Activated CD4-positive, alpha-beta T cell treated with anti-CD3 and anti-CD28 coated beads for 1 hour (primary cell): Measurements from ENCODE around the gene KLF16.
A peak's percentile ranks its signal among the peaks of the same experiment; 100 is the strongest.

Experiments used
- DNase-seq: peaks from one replicate; pipeline ENCODE4 v3.0.0-alpha.2; 2020

Gene KLF16

DNA sequence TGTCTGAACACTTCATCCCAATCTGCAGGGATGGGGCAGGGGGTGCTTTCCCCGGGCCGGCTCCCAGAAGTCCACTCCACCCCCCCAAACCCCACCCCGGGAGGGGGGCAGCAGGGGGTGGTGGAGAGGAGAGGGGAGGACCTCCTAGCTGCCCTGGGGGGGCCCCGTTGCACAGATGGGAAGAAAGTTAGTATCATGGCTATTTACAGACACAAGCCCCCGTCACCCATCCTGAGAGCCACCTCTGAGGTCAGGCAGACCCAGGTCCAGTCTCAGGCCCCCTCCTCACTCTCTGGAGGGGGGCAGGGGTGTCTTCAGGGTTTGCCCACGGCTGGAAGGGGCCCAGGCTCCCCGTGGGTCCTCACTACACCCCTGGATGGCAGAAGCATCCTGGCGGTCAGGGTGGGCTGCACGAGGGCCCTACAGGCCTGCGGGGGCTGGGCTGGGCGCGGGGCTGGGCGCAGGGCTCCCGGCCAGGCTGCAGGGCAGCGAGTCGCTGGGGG is 9.3 kb downstream of the KLF16 start:
- no peak for DNase-seq

- DNase-seq = peak; percentile 60
Measured at GRCh38 chr19:1853295-1854038, 9.9 kb downstream of the KLF16 start.

GRCh38 chr19:1852581-1853128 is 10.7 kb downstream of the KLF16 start:
- DNase-seq = no peak

GRCh38 chr19:1851654-1852580 is 11.5 kb downstream of the KLF16 start:
- DNase-seq = peak; percentile 54

GRCh38 chr19:1850809-1851653 is 12.3 kb downstream of the KLF16 start:
- DNase-seq = no peak

DNA sequence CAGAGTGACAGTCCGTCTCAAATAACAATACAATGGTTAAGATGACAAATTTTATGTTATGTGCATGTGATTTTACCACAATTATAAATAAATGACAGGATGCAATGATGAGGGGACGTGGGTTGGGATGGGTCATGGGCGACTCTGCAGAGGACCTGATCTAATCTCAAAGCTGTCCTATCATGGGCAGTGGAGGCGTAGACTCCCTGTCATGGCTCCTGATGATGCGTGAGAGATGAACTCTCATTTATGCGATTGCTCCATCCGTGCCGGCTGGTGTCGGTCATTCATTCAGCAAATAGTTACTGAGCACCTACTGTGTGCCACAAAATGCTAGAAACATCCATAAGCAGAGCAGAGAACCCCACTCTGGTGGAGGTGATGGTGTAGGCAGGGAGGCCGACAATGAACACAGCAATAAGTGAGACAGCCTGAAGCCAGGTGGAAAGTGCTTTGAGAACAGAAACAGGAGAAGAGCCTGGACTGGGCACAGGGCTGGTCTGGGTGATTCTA is 13.4 kb downstream of the KLF16 start:
- DNase-seq = no peak

GRCh38 chr19:1849132-1849474 is 14.3 kb downstream of the KLF16 start:
- DNase-seq = no peak

GRCh38 chr19:1848399-1849131 is 14.8 kb downstream of the KLF16 start, which contains the start of gene REXO1:
Gene REXO1 (minus strand): TSS chr19:1848483. CDS start chr19:1848358, 125 bp downstream.
- peak; percentile 95 for DNase-seq

GRCh38 chr19:1847684-1848398 is 15.5 kb downstream of the KLF16 start:
- DNase-seq = no peak

DNA sequence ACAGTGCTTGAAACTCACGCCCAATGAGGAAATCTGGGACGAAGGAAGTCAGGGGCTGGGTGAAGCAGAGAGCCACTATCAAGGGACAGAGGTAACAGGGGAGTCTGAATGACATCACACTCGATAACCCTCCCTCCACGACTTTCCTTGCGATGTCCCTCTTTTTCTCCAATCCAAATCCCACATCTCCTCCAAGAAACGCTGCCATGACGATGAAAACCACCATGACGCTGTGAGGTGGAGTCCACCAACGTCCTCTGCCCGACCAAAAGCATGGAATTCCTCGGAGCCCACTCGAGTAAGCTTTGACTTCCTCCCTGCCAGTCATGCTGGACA is 16.1 kb downstream of the KLF16 start:
- DNase-seq = no peak

- DNase-seq = no peak
Measured at GRCh38 chr19:1846517-1847204, 16.7 kb downstream of the KLF16 start.

GRCh38 chr19:1845642-1846041 is 17.7 kb downstream of the KLF16 start:
- no peak for DNase-seq

GRCh38 chr19:1845125-1845515 is 18.3 kb downstream of the KLF16 start:
- no peak for DNase-seq

GRCh38 chr19:1844513-1845124 is 18.8 kb downstream of the KLF16 start:
- no peak for DNase-seq

DNA sequence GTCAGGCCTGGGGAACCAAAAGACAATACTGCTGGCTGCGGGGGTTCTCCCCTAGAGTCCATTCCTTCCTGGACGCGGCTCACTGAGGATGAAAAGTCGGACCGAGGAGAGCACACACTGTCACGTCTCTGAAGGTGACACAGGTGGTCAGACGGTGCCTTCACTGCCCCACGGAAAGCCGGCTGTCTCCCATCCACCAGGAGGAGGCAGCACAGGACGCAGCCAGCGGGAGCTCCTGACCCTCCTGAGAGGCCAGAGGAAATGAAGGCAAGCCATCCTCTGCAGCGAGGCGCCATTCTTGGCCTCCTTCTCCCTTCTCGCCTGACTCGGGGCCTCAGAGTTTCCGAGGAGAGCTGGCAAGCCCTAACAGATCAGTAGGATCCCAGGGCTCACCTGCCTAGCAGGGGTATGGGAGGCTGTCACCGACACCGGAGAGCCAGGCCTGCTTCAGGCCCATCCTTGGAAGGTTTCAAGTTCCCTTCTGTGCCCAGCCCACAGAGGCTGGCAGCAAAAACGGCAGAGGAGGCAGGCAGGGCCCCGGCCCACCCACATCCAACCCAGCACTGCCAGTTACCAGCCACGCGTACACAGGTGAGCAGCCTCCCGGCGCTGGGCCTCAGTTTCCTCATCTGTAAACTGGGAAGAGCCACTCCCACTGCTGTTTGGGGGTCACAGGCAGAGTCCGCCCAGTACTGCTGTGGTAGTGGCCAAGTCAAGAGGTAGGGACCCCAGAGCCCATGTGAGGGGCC is 19.6 kb downstream of the KLF16 start:
- DNase-seq = no peak

GRCh38 chr19:1843116-1843515 is 20.3 kb downstream of the KLF16 start:
- DNase-seq = no peak

GRCh38 chr19:1841209-1841924 is 22.0 kb downstream of the KLF16 start:
- DNase-seq = no peak

GRCh38 chr19:1840541-1841115 is 22.8 kb downstream of the KLF16 start:
- DNase-seq = no peak
